HL-60/S4 treated with phorbol 12-myristate 13-acetate at 8.2 ng/mL for 4 days and 3 days (cell line): ENCODE measurements around the gene ALPK3.

Source experiments
- in situ Hi-C: fragments of 300-500 bp; cut with MboI; formaldehyde crosslinking; loops from 2 replicates; pipeline ENCODE4 v1.15.0; 2022; ENCODE audit warnings: low sequenced_read_pairs

Gene ALPK3

DNA sequence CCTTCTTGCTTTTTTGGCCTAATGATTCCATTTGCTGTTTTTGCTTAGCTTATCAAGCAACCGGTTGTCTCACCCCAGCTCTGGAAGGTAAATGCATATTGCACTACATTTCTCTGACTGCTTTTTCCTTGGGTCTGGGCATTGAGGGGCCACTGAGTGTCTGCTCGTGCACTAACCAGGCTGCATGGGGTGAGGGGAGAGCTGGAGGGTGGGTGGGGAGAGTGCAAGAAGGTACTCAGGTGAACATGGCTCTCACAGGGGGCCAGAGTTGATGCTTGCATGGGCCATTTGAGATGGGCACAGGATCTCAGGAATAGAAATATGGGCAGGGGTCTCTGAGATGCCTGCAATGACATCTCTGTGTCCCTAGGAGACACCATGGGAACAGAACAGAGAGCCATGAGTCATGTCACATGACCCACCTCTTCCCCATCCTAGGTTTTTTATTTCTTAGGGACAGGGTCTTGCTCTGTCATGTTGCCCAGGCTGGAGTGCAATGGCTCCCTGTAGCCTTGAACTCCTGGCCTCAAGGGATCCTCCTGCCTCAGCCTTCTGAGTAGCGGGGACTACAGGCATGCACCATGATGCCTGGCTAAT lies 6.2 kb downstream of the ALPK3 start:
- in situ Hi-C loops, result no loop called here

GRCh38 chr15:84824260-84825007 lies 7.3 kb downstream of the ALPK3 start:
- in situ Hi-C loops, result no loop called here

DNA sequence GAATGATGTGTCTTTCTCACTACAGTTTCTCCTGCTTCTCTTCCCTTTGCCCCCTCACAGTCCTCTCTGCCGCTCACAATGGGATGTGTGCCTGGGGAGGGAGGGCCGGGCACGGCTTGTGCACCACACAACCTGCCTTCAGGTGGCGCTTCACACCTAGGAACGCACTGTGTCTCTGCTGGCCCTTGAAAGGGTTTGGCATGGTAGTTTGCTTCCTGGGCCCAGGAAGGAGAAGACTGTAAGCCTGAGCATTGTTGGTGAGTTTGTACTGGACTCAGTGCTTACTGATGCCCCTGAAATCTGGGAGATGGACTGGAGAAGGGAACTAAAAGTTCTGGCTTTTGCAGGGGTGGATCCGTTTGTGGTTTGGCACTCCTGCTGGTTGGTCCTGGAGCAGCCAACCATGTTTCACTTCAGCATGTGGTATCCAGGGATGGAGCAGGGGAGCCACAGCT lies 9.2 kb downstream of the ALPK3 start:
- in situ Hi-C loops, result no loop called here

- in situ Hi-C loops, result no loop called here
These were observed 10.1 kb downstream of the ALPK3 start for GRCh38 chr15:84827246-84827645.

- in situ Hi-C loops, result no loop called here
These were observed 11.1 kb downstream of the ALPK3 start for GRCh38 chr15:84828086-84828908.

GRCh38 chr15:84829428-84829827 lies 12.3 kb downstream of the ALPK3 start:
- in situ Hi-C loops, result no loop called here

DNA sequence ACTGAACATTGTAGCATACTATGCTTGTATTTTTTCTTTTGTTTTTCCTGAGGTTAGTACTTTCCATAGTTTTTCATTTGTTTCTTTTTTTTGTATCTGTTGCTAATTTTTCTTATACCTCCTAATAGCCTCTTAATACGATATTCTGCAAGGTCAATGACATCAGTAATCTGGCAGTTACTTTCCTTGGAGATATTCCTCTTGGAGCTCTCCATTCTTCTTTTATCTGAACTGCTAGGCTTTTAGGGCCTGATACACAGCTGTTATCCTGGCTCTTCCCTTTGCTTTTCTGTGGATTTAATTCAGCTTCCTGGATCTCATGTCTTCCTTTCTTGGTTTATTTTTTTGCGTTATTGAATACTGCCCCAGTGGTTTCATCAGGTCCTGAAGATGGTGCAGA lies 12.9 kb downstream of the ALPK3 start:
- in situ Hi-C loops, result no loop called here

GRCh38 chr15:84831028-84831427 lies 13.9 kb downstream of the ALPK3 start:
- in situ Hi-C loops, result no loop called here

- in situ Hi-C loops, result no loop called here
These were observed 14.5 kb downstream of the ALPK3 start for GRCh38 chr15:84831613-84832012.

GRCh38 chr15:84832448-84833040 lies 15.4 kb downstream of the ALPK3 start:
- in situ Hi-C loops, result no loop called here

GRCh38 chr15:84833447-84834228 lies 16.5 kb downstream of the ALPK3 start:
- in situ Hi-C loops, result no loop called here

- in situ Hi-C loops, result no loop called here
These were observed 17.2 kb downstream of the ALPK3 start for GRCh38 chr15:84834229-84834955.

GRCh38 chr15:84834969-84835368 lies 17.8 kb downstream of the ALPK3 start:
- in situ Hi-C loops, result no loop called here

DNA sequence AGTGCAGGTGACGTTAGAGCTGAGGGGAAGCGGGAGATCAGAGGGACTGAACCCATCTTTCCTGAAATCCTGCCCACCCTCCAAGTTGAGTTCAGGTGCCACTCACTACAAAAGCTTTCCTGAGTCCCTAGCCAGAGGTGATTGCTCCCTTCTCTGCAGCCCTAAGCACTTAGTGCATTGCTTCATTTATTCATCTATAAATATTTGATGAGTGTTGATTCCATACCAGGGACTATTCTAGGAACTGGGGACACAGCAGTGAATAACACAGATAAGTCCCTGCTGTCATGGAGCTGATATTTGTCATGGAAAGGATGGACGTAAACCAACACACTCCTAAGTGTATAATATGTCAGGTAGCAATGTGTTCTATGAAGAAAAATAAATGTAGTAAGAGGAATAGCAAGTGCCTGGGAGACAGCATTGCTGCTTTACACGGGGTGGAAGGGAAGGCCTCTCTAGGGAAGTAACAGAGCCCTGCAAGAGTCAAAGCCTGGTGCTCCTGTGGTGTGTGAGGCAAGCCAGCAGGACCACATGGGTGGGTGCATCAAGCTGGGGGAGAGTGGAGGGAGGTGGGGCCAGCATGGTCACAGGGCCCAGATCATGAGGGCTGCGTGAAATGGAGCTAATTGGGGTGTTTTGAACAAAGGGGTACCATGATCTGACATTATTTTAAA lies 18.6 kb downstream of the ALPK3 start:
- in situ Hi-C loops, result no loop called here

GRCh38 chr15:84836844-84837243 lies 19.7 kb downstream of the ALPK3 start:
- in situ Hi-C loops, result no loop called here

DNA sequence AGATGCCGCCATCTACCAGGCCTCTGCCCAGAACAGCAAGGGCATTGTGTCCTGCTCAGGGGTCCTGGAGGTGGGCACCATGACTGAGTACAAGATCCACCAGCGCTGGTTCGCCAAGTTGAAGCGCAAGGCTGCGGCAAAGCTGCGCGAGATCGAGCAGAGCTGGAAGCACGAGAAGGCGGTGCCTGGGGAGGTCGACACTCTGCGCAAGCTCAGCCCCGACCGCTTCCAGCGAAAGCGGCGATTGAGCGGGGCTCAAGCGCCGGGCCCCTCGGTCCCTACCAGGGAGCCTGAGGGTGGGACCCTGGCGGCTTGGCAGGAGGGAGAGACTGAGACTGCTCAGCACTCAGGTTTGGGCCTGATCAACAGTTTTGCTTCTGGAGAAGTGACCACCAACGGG lies 22.6 kb downstream of the ALPK3 start:
- in situ Hi-C loops, result no loop called here

GRCh38 chr15:84840255-84840654 lies 23.1 kb downstream of the ALPK3 start:
- in situ Hi-C loops, result no loop called here

GRCh38 chr15:84840741-84841429 lies 23.7 kb downstream of the ALPK3 start:
- in situ Hi-C loops, result no loop called here

DNA sequence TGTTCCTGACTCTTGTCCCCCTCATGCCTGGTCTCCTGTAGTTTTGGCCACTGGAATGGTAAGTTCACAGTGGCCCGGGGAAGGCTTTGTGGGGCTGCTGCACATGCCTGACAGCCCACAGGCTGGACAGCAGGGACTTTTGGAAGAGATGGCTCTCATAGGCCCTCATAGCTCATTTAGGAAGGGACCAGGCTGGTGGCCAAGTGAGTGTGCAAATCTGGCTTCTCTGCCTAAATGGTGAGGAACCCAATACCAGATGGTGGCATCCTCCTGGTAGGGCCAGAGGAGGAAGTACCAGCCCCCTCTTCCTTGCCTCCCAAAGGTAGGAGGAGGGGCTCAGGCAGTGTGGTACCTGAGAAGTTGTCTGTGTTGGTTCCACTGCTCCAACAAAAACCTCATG lies 25.6 kb downstream of the ALPK3 start:
- in situ Hi-C loops, result no loop called here
